Fibroblast of lung (primary cell): ENCODE results near the gene CLDN18. TPM values are rescaled to one million over a fixed set of nuclear protein-coding genes. Genes with fewer than 3 reads are reported as not detected.

ENCODE experiments used
- DNase-seq, 2 donors: peaks; one replicate each; pipeline versions ENCODE4 v3.0.0 to v3.0.0-alpha.2; 2010; ENCODE audit warnings: low read depth in 2 of 2
- H2AFZ ChIP-seq: 2 replicates; pipeline ENCODE4 v1.5.1; 2012; ENCODE audit warnings: low read length, control low read depth, inconsistent platforms
- H3K27ac ChIP-seq: 2 replicates; pipeline ENCODE4 v1.5.1; 2011; ENCODE audit warnings: low read length, control low read depth; ENCODE audit not compliant: insufficient read depth
- H3K27me3 ChIP-seq: 2 replicates; pipeline ENCODE4 v1.5.1; 2011; ENCODE audit warnings: mild to moderate bottlenecking, low read length; ENCODE audit not compliant: control insufficient read depth, insufficient read depth
- H3K36me3 ChIP-seq: 2 replicates; pipeline ENCODE4 v1.5.1; 2011; ENCODE audit warnings: low read length; ENCODE audit not compliant: control insufficient read depth, insufficient read depth
- H3K4me1 ChIP-seq: 2 replicates; pipeline ENCODE4 v1.5.1; 2011; ENCODE audit warnings: low read length; ENCODE audit not compliant: control insufficient read depth, insufficient read depth; ENCODE audit errors: extremely low read depth
- H3K4me2 ChIP-seq: 2 replicates; pipeline ENCODE4 v1.5.1; 2011; ENCODE audit warnings: low read length, control low read depth; ENCODE audit not compliant: insufficient read depth; ENCODE audit errors: extremely low read depth
- H3K4me3 ChIP-seq, 4 experiments: fragments of 200-600 bp in 1 of 4; sonication (generic) in 1 of 4; replicated peaks in 1 of 4; 2 replicates each; pipeline ENCODE4 v1.5.1; 2011 to 2016; ENCODE audit warnings: low read length in 4 of 4, low read depth in 3 of 4, mild to moderate bottlenecking in 3 of 4, control low read depth in 2 of 4, inconsistent platforms in 1 of 4, mixed read lengths in 1 of 4; ENCODE audit not compliant: insufficient read depth in 1 of 4; ENCODE audit errors: control extremely low read depth in 1 of 4
- H3K79me2 ChIP-seq: 2 replicates; pipeline ENCODE4 v1.5.1; 2012; ENCODE audit warnings: mild to moderate bottlenecking, low read length, inconsistent platforms; ENCODE audit not compliant: control insufficient read depth, insufficient read depth
- H3K9ac ChIP-seq: 2 replicates; pipeline ENCODE4 v1.5.1; 2011; ENCODE audit warnings: mild to moderate bottlenecking, low read length, control low read depth; ENCODE audit not compliant: insufficient read depth
- H3K9me3 ChIP-seq: 2 replicates; pipeline ENCODE4 v1.5.1; 2012; ENCODE audit warnings: low read depth, low read length; ENCODE audit not compliant: control insufficient read depth, insufficient read depth
- H4K20me1 ChIP-seq: 2 replicates; pipeline ENCODE4 v1.5.1; 2011; ENCODE audit warnings: low read length; ENCODE audit not compliant: control insufficient read depth, insufficient read depth; ENCODE audit errors: extremely low read depth
- CTCF ChIP-seq, 2 donors: IDR thresholded peaks in 1 of 2; conservative IDR thresholded peaks in 1 of 2; 1 replicate in 1 of 2; 2 replicates in 1 of 2; pipeline ENCODE4 v1.5.1; 2011 to 2012; ENCODE audit warnings: low read length in 2 of 2, control low read depth in 1 of 2, inconsistent platforms in 1 of 2, low read depth in 1 of 2, mild to moderate bottlenecking in 1 of 2
- EZH2 ChIP-seq: IDR thresholded peaks from 2 replicates; pipeline ENCODE4 v1.5.1; 2012; ENCODE audit warnings: low read length, control low read depth, mild to moderate bottlenecking; ENCODE audit errors: missing control alignments
- polyA plus RNA-seq, 2 donors: library from polyadenylated mRNA; depleted of rRNA in 1 of 2; stranded (reverse) in 1 of 2; unstranded in 1 of 2; fragments of >200 nt; gene quantifications; 2 replicates each; pipeline ENCODE4 v1.2.1, GENCODE V29; 2011 to 2012; ENCODE audit warnings: missing spikeins in 1 of 2
- total RNA-seq: library from RNA; depleted of rRNA; stranded (reverse); fragments of >200 nt; gene quantifications from 2 replicates; pipeline ENCODE4 v1.2.1, GENCODE V29; 2014

The CLDN18 gene
- total and polyA plus RNA-seq, 2 donors (not counting 1 experiment from before 2014, with no cell fraction given) = not detected

- H2AFZ ChIP-seq = no peak overlapping the region
Measured at GRCh38 chr3:138066383-138066782, 56.4 kb downstream of the CLDN18 start.

GRCh38 chr3:138066972-138067371, 57.0 kb downstream of the CLDN18 start:
- Histone ChIP-seq H4K20me1 (no peaks in the 10 kb centered on the region), H3K4me3 (no peak overlapping the region), H3K27me3 (no peaks in the 10 kb centered on the region), H3K4me2 (no peak overlapping the region), H3K9ac (no peak overlapping the region), H3K79me2 (no peaks in the 10 kb centered on the region), H3K27ac (no peak overlapping the region), H2AFZ (no peak overlapping the region), H3K9me3 (no peaks in the 10 kb centered on the region), H3K4me1 (peaks cover 4% of the 10 kb centered on the region), H3K36me3 (peaks cover 8% of the 10 kb centered on the region)
- no peak for DNase-seq
- TF ChIP-seq EZH2 = no peak
- TF ChIP-seq CTCF (conservative IDR thresholded peaks at IDR 0.05 in 1 of 2, IDR thresholded peaks at IDR 0.05 in 1 of 2; ENCODE audit: low read depth in 1 of 2, low read length in 2 of 2) = no peak

More at GRCh38 chr3:138066383-138066782, 56.4 kb downstream of the CLDN18 start:
- no peak for DNase-seq
- Histone ChIP-seq H3K4me2 (no peak overlapping the region), H3K36me3 (peaks cover 10% of the 10 kb centered on the region), H3K9ac (no peak overlapping the region), H3K4me1 (peaks cover 4% of the 10 kb centered on the region), H3K9me3 (no peaks in the 10 kb centered on the region), H3K27ac (no peak overlapping the region), H3K4me3 (no peak overlapping the region), H3K27me3 (no peaks in the 10 kb centered on the region), H3K79me2 (no peaks in the 10 kb centered on the region), H4K20me1 (no peaks in the 10 kb centered on the region)
- TF ChIP-seq CTCF (conservative IDR thresholded peaks at IDR 0.05 in 1 of 2, IDR thresholded peaks at IDR 0.05 in 1 of 2; ENCODE audit: low read depth in 1 of 2, low read length in 2 of 2) (no peak), EZH2 (no peak)

GRCh38 chr3:138068046-138068445, 58.1 kb downstream of the CLDN18 start:
- Histone ChIP-seq H3K79me2 (no peaks in the 10 kb centered on the region), H3K27ac (no peak overlapping the region), H3K9me3 (no peaks in the 10 kb centered on the region), H2AFZ (no peak overlapping the region), H3K36me3 (peaks cover 8% of the 10 kb centered on the region), H3K4me2 (no peak overlapping the region), H4K20me1 (no peaks in the 10 kb centered on the region), H3K9ac (no peak overlapping the region), H3K4me3 (no peak overlapping the region), H3K27me3 (no peaks in the 10 kb centered on the region), H3K4me1 (no peaks in the 10 kb centered on the region)
- TF ChIP-seq EZH2 (no peak), CTCF (conservative IDR thresholded peaks at IDR 0.05 in 1 of 2, IDR thresholded peaks at IDR 0.05 in 1 of 2; ENCODE audit: low read depth in 1 of 2, low read length in 2 of 2) (no peak)
- DNase-seq = no peak
